Measurements from ENCODE around the gene LCN12.

GRCh38 chr9:136916330-136917184 is 35.5 kb upstream of the LCN12 start:
- TF ChIP-seq, protein P1, sequence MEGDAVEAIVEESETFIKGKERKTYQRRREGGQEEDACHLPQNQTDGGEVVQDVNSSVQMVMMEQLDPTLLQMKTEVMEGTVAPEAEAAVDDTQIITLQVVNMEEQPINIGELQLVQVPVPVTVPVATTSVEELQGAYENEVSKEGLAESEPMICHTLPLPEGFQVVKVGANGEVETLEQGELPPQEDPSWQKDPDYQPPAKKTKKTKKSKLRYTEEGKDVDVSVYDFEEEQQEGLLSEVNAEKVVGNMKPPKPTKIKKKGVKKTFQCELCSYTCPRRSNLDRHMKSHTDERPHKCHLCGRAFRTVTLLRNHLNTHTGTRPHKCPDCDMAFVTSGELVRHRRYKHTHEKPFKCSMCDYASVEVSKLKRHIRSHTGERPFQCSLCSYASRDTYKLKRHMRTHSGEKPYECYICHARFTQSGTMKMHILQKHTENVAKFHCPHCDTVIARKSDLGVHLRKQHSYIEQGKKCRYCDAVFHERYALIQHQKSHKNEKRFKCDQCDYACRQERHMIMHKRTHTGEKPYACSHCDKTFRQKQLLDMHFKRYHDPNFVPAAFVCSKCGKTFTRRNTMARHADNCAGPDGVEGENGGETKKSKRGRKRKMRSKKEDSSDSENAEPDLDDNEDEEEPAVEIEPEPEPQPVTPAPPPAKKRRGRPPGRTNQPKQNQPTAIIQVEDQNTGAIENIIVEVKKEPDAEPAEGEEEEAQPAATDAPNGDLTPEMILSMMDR (IDR thresholded peaks at IDR 0.05): no peak
- TF ChIP-seq POLR2AphosphoS5 (IDR thresholded peaks at IDR 0.05) (no peak), POLR2A (IDR thresholded peaks at IDR 0.05) (no peak)
